EL (cell line): ENCODE data around the gene CXADR.
"Not testable (repeated sequence)": the region's sequence is repeated elsewhere in the genome, so short reads cannot be mapped to it uniquely, and the experiment has no call there.

Experiments
- DNase-seq: peaks from one replicate; pipeline ENCODE4 v3.0.0-alpha.2; 2016

The CXADR gene

DNA sequence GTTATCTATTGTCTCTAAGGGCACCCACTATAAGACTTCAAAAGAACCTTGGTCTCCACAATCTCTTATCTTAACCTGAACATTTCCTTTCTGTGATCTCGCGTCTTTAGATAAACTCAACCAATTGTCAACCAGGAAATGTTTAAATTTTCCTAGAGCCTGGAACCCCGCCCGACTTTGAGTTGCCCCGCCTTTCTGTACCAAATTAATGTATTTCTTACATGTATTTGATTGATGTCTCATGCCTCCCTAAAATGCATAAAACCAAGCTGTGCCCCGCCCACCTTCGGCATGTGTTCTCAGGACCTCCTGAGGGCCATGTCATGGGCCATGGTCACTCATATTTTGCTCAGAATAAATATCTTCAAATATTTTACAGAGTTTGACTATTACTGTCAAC, 5.9 kb upstream of the CXADR start:
- DNase-seq, result no peak

DNA sequence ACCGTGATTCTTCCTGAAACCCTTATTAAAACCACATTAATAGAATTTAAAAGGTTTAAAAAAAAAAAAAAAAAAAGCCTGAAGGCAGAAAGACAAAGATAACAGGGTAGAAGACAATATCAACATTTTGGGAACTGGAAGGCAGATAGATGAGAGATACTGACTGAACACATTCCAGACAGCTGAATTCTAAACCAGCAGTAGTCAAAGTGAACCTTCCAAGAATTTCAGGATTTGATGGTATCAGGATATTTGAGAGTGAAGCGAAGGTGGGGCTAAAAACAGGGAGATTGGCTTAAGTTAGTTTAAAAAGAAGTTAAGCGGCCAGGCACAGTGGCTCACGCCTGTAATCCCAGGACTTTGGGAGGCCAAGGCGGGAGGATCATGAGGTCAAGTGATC, 5.3 kb upstream of the CXADR start:
- DNase-seq, result no peak

DNA sequence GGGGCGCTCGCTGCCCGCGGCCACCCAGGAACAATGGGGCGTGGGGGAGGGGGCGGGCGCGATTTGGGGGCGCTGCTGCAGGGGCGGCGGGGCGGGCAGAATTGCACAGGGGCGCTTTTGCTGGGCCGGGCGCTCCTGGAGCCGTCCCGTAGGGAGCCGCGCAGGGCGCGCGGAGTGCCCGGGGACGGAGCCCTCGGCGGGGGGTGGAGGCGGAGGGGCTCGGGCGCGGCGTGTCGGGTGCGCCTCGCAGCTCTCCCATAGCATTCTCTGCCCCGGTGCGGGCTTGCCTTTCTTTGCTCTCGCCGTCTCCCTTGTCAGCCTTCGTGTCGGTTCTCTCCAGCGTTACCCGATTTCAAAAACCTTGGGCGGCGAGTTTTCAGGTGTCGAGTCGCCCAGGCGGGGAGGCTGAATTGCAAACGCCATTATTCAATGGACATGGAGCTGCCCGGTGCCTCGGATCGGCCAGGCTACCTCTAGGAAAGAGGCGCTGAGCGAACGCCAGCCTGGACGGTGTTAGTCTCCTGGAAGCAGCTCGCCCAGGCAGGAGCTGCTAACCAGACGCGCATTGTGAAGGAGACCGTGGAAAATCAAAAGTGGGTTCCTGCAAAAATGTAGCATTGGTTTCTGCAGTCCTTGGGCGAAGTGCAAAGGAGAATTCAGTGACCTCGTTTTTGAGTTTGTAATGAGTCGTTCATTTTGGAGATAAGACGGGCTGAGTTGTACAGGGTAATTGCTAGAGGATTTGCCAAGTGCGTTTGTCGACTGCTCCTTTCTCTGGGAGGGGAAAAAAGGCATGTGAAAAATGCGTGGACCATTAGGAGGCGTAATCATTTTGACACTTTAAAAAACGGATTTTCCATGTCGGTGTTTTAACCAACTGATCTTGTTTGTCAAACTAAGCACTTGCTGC, 626 bp downstream of the CXADR start:
- DNase-seq, result peak; percentile 17

DNA sequence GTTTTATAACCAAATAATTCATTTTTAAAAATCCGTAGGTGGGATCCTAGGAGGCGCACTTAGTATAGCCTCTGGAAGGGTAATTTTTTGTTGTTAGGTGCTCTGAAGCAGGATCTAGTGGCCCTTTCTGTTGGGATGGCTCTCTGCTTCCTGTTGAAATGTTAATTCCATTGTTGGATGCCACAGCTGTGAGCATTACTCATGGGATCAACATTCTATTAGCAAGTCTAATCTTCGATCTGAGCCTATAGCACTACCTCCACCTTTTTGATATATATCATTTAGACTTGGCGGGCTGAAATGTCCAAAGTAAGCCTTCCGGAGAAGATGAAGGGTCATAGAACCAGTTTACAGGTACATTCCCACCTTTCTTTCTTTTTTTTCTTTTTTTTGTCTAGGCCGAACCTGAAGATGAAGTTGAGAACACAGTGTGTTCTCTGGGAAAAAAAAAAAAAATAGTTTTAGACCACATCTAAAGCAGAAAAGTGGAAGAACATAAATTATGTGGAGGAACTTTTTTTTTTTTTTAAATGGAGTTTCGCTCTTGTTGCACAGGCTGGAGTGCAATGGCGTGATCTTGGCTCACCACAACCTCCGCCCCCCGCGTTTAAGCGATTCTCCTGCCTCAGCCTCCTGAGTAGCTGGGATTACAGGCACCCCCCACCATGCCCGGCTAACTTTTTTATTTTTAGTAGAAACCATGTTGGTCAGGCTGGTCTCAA, 1.4 kb downstream of the CXADR start:
- peak; percentile 35 for DNase-seq

DNA sequence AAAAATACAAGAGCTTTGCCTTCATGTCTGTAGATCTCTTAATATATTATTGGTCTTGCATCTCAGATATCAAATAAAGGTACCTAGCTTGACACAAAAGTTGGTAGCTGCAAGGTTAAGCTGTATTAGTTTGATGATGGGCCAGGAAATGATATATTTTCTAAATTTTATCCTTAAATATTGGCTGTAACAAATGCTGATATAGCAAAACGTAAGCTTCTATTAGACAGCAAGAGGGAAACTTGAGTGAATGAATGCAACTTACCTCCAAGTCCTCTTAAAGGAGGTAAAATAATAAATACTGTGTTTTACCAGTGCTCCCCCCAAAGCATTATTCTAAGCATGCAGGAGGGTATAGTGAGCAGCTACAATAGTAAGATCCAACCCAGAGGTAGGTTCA, 4.2 kb downstream of the CXADR start:
- DNase-seq, result not testable (repeated sequence)

DNA sequence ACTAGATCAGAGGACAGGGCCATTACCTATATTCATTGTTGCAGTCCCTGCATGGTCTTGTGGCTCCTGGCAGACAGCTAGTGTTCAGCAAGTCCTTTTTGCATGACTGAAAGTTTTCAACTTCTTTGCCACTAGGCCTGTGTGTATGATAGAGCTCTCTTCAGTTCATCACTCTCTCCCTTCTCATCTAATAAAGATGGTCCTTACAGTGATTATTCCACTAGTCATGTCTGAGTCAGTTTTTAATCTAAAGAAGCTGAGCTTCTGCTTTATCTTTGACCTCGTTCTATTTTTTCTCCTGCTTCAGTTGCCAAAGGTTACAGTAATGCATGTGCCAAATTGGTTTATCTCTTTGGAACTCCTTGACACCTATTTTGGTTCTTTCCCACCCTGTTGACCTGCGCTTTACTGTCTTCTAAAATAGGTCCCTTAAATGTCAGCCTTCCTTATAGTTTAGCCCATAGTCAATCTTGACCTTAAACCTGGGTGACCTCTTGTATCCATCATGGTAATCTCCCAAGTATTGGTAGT, 6.4 kb downstream of the CXADR start:
- no peak for DNase-seq

DNA sequence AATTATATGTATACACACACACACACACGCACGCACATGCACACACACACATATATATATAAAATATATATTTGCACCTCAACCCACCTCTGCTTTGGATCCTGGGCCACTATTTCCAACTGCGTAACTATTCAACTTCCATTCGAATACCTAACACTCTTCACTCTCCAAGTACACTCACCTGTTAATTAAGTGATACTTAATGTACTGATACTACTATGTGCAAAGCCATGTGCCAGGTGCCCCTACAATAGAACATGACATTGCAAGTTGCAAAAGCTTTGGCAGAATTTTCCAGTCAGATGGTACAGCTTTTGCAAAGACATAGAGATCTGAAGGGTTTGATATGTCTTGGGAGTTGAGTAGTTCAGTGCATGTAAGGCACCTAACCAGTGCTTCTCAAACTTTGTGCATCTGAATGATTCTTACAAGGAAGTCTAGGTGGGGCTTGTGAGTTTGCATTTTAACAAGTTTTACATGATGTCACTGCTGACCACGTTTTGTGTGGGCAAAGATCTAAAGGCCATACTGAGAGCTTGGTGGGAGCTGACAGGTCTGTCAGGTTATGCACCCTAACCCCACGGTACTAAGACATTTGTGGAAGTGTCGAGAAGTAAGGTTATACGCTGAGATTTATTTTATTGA, 7.2 kb downstream of the CXADR start:
- DNase-seq, result no peak

DNA sequence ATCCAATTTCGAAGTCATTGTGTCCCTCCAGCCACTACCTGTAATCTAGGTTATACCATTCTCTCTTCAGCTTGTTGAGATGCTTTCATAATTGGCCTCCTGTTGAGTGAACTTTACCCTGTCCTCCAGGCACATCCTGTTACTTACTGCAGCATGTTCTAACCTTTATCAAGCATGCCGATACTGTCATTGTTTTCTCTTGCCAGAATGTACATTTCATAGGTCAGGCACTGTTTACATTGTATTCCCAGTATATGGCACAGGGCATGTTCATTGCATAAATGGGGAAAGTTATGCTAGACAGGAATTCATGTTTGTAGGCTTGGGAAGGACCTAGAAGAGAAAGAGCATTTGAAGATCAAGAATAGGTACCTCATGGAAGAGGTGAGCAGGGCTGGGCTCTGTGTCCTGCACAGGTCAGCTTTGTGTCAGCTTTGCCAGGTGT, 10.2 kb downstream of the CXADR start:
- no peak for DNase-seq

DNA sequence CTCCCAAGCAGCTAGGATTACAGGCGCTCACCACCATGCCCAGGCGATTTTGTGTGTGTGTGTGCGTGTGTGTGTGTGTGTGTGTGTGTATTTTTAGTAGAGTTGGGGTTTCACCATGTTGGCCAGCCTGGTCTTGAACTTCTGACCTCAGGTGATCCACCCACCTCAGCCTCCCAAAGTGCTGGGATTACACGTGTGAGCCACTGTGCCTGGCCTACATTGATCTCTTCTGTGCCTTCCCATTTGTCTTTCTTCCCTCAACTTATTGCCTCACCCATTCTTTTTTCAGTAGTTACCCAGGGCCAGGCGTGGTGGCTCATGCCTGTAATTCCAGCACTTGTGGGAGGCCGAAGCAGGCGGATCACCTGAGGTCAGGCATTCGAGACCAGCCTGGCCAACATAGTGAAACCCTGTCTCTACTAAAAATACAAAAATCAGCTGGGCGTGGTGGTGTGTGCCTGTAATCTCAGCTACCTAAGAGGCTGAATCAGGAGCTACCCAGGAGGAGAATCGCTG, 11.2 kb downstream of the CXADR start:
- DNase-seq, result not testable (repeated sequence)

DNA sequence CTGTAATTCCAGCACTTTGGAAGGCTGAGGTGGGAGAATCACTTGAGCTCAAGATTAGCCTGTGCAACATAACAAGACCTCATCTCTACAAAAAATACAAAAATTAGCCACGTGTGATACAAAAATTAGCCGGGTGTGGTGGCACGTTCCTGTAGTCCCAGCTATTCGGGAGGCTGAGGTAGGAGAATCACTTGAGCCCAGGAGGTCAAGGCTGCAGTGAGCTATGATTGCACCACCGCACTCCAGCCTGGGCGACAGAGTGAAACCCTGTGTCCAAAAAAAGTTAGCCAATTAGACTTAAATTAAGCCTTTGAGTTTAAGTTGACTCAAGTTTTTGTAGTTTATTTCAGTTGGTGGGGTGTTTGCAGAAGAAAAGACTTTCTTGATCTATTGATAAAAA, 11.8 kb downstream of the CXADR start:
- no peak for DNase-seq

DNA sequence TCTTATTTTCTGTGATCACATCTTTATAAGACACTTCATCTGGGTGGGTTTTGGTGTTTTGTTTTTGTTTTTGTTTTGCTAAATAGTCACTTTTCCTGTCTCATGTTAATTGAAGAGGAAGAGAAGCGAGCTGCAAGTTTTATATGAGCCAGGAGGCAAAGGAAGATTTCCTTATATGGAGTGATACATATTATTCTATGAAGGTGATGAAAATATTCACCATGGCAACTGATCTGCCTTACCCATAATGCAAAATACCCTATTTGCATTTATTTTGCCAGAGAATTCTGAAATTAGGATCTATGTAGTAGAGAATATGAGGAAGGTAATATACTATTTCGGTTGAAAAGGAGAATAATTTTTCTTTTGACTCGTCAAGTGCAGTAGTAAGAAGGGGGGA, 13.9 kb downstream of the CXADR start:
- no peak for DNase-seq

DNA sequence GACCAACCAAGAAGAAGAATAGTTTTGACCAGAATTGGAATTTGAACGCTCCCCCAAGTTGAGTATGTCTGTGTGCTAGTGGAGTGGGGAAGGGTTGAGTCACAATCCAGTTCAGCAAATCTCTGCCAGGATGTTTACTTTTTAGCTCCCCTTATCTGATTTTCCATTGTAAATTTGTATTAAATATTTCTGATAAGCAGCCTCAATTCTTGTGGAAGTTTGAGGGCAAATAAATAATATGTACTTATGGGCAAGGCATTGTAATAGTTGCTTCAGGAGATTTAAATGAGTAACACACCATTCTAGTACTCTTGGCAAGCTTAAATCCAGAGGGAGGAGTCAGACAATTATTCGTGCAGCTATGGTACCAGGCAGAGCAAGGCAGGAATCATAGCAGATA, 14.4 kb downstream of the CXADR start:
- DNase-seq, result no peak

DNA sequence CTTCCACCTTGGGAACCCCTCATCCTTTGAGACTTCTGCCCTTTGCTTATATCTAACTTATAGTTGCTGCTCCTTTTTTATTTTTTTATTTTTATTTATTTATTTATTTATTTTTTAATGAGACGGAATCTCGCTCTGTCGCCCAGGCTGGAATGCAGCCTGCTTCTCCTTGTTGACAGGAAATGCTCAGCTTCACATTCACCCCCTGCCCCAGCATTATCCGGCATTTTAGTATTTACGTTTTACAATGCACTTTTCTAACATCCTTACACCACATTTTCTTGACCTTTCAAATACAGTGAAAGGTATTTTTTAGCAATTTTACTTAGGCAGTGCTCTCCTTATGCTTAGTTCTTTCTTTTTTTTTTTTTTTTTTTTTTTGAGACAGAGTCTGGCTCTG, 14.9 kb downstream of the CXADR start:
- DNase-seq, result no peak

DNA sequence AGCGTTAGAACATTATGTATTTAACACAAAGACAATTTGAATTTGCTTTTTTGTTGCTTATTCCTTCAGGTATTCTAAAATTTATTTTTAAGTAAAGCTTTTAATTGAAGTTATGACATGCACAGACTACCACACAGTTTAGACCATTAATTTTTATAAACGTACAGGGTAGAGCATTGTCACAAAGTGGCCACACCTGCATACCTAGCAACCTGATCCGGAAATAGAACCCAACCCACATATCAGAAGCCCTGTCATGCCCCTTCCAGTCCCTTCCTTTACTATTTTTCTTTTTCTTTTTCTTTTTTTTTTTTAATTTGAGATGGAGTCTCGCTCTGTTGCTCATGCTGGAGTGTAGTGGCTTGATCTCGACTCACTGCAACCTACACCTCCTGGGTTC, 16.8 kb downstream of the CXADR start:
- DNase-seq, result no peak

DNA sequence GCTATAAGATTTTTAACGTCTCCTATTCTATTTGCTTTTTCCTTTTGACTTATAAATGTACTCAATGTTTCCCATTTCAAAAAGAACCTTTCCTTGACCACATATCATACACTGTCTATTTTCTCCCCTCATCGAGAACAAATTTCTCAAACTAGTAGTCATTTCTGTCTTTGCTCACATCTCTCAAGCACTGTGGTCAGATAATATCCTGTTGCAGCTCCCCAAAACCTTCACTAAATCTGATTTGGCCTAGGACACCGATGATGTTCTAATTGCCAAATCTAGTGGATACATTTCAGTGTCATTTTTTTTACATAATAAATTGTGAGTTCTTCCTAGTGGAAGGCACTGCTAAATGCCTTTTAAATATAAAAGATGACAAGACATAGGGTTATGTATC, 19.4 kb downstream of the CXADR start:
- DNase-seq, result no peak

DNA sequence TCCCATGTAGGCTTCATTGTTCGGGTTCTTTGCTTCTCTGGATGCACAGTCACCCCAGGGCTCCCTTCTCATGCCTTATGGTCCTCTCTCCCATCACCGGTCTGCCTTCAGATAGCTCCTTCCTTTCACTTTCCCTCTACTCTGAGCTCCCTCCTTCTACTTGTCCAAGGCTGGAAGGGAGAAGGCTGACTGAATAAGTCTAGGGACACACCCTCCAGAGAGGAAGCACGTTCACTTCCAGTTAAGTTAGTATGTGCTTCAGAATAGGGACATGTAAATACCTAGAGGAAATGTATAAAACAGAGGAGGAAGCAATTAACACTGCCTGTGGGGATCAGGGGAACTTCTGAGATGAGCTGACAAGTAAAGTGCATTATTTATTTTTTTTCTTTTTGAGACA, 23.5 kb downstream of the CXADR start:
- no peak for DNase-seq

DNA sequence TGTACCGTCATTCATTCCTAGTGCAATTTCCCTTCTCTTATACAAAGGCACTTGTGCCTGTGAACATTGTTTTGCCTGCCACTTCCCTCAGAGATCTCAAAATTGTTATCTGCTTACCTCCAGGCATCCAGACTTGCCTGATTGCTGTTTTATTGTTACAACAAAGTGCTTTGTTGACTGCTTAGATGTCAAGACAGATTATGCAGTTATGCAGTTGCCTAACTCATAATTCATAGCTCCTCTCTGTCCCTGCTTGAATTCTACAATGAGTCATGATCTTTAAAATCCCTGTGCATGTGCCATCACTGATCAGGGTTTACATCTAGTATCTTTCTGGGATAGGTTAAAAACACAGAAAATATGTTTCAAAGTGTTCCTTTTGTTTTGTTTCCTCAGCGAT, 24.5 kb downstream of the CXADR start:
- DNase-seq, result no peak

DNA sequence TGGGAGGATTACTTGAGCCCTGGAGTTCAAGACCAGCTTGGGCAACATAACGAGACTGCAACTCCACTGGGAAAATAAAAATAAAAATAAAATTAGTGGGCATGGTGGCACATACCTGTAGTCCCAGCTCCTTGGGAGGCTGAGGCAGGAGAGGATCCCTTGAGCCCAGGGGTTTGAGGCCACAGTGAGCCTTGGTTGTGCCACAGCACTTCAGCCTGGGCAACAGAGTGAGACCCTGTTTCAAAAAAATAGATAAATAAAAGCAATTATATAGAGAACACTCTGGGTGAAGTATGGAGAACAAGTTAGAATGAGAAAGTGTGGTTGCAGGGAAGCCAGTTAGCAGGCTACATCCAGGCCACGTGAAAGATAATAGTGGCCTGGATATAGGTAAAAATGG, 25.7 kb downstream of the CXADR start:
- DNase-seq, result no peak

DNA sequence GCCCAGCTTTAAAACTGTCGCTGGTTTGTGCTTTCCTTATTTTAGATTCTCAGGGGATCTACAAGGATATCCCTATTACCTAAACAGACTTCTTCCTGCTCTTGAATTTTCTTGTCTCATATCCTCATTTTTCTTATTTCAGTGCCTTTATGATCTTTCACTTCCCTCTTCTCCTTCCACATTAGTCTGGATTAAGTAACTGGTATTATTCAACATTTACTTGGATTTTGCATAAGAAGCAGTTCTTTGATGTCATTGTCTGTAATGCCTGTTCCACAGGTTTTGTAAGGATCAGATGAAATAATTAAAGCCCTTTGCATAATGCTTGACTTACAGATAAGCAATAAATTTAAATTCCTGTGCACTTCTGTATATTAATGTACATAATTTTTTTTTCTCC, 26.5 kb downstream of the CXADR start:
- no peak for DNase-seq

DNA sequence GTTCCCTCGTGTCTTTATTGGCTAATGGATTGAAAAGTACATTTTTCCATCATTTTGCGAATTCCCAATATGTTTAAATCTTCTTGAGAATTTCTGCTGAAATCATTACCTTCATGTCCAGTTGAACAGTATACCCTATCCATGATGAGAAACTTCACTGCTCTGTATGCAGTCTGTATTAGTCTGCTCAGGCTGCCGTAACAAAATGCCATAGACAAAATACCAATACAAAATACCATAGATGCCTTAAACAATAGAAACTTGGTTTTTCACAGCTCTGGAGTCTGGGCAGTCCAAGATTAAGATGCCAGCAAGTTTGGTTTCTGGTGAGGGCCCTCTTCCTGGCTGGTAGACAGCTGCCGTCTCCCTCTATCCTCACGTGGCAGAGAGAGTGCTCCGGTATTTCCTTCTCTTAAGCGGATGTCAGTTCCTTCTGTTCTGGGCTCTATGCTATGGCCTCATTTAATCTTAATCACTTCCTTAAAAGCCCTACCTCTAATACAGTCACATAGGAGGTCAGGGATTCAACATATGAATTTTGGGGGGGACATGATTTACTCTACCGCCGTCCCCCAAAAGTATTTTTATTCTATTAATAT, 27.0 kb downstream of the CXADR start:
- no peak for DNase-seq

DNA sequence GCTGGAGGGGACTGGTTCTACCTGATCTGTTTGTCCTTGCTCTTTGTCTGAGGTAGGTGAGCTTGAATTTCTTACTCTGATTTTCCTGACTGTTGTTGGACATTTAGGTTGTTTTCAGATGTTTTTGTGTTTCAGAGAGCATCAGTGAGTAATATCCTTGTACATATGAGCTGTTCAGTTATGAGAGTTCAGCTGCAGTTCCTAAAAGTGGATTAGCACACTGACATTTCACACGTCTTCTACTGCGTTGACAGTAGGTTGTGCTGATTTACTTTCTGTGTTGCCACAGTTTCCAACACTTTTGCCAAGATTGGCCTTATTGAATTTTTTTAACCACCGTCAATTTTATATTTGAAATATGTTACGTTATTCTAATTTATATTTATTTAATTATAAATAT, 27.7 kb downstream of the CXADR start:
- DNase-seq, result no peak

DNA sequence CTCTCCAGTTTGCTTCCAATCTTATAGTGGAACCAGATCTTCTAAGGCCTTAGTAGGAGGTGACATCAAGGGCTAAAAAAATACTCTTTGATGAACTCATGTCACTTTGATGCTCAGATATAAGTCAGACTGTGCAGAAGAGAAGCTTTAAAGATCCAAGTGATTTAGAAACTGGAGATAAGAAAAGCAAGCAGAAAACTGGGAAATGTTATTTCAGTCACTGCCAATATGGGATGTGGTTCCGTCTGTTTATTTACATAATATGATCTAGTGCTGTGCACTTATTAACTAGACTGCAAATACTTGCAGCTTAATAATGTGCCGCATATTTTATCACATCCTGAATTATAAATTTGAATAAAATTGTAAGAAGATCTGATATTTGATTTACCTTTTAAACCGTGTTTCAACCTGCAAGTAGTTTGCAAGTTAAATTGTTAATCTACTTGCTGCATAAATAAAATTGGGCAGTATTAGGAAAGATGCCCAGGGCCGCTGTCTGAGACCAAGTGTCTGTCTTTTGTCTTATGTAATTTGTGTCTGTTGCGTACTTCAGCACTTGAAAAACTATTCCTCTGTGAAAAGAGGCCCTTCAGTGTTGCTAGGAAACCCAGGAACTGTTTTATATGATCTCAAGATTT, 29.6 kb downstream of the CXADR start:
- no peak for DNase-seq
